ENCODE results near the gene MYO18A. TPM values are rescaled to one million over a fixed set of nuclear protein-coding genes. Genes with fewer than 3 reads are reported as not detected.

Gene MYO18A
- total and polyA plus RNA-seq, 2 of the 4 experiments (the other 2 are of a cell fraction) = 22.4 to 39.1 TPM

- no peak for TF ChIP-seq MXI1 (IDR thresholded peaks at IDR 0.05; ENCODE audit: borderline replicate concordance, low read depth, low read length)
- no peak for TF ChIP-seq RCOR1 (IDR thresholded peaks at IDR 0.05; ENCODE audit: insufficient replicate concordance, low read length)
- TF ChIP-seq SMC3 (IDR thresholded peaks at IDR 0.05; ENCODE audit: low read depth, low read length) = no peak
- no peak for TF ChIP-seq USF2 (IDR thresholded peaks at IDR 0.05; ENCODE audit: low read depth, low read length)
- TF ChIP-seq ELK1 (IDR thresholded peaks at IDR 0.05; ENCODE audit: borderline replicate concordance, low read depth, low read length) = no peak
- TF ChIP-seq CHD1 (IDR thresholded peaks at IDR 0.05; ENCODE audit: low read depth, low read length) = no peak
- TF ChIP-seq BHLHE40 (IDR thresholded peaks at IDR 0.05; ENCODE audit: low read depth, low read length) = no peak
- no peak for TF ChIP-seq CEBPB (IDR thresholded peaks at IDR 0.05; ENCODE audit: low read depth, low read length)
- no peak for TF ChIP-seq POLR2A (IDR thresholded peaks at IDR 0.05; ENCODE audit: low read depth, low read length)
- no peak for TF ChIP-seq MAFK (IDR thresholded peaks at IDR 0.05; ENCODE audit: low read depth, low read length)
- TF ChIP-seq CTCF (conservative IDR thresholded peaks at IDR 0.05; ENCODE audit: low read depth, low read length) = no peak
- no peak for TF ChIP-seq RFX5 (IDR thresholded peaks at IDR 0.05; ENCODE audit: low read depth, low read length)
- no peak for TF ChIP-seq RAD21 (IDR thresholded peaks at IDR 0.05; ENCODE audit: low read length)
- Histone ChIP-seq H3K4me2 (ENCODE audit: low read depth, low read length) (no peak overlapping the region), H3K4ac (ENCODE audit: low read depth, low read length) (no peak overlapping the region), H3K4me3 (ENCODE audit: insufficient read depth, low read depth, low read length) (no peak overlapping the region), H3K9me1 (ENCODE audit: insufficient read depth, low read length) (no peaks in the 10 kb centered on the region), H4K91ac (ENCODE audit: insufficient read depth, low read depth, low read length) (no peak overlapping the region), H3K23ac (ENCODE audit: low read depth, low read length) (no peak overlapping the region), H3K27ac (ENCODE audit: insufficient read depth, low read length) (no peak overlapping the region), H2AFZ (replicated peaks; ENCODE audit: low read length, poor library complexity) (no peak overlapping the region), H3K4me1 (ENCODE audit: control insufficient read depth, insufficient read depth, low read length) (no peaks in the 10 kb centered on the region), H2BK5ac (ENCODE audit: low read depth, low read length, poor library complexity, severe bottlenecking) (no peak overlapping the region), H3K14ac (replicated peaks; ENCODE audit: low read depth, low read length) (no peak overlapping the region), H2AK9ac (replicated peaks; ENCODE audit: low read depth, low read length, poor library complexity) (no peak overlapping the region), H3K79me1 (ENCODE audit: low read depth in 1 of 2, low read length in 2 of 2) (no peaks in the 10 kb centered on the region), H4K5ac (ENCODE audit: low read depth, low read length) (no peak overlapping the region), H2BK15ac (ENCODE audit: low read depth, low read length) (no peak overlapping the region), H4K20me1 (ENCODE audit: insufficient read depth, low read length) (no peaks in the 10 kb centered on the region; the same call in 1 of the 2 replicates), H3K18ac (ENCODE audit: low read depth, low read length) (no peak overlapping the region), H3K56ac (ENCODE audit: extremely low read depth, insufficient read depth, low read length) (no peak overlapping the region), H3K9ac (ENCODE audit: low read depth, low read length) (no peak overlapping the region), H2AK5ac (ENCODE audit: low read depth, low read length) (no peak overlapping the region), H3K36me3 (ENCODE audit: control insufficient read depth, insufficient read depth, low read length) (no peaks in the 10 kb centered on the region), H3K27me3 (ENCODE audit: control insufficient read depth, insufficient read depth, low read length) (peaks cover 32% of the 10 kb centered on the region), H2BK20ac (ENCODE audit: low read depth, low read length) (no peak overlapping the region), H2BK120ac (ENCODE audit: low read depth, low read length) (no peak overlapping the region), H4K8ac (ENCODE audit: low read depth in 2 of 2, low read length in 2 of 2) (no peak overlapping the region), H3K9me3 (ENCODE audit: control insufficient read depth, insufficient read depth, low read length) (no peaks in the 10 kb centered on the region)
- in situ Hi-C loops (cut with MboI; ENCODE audit: low sequenced_read_pairs) = no loop called here
- ATAC-seq (ENCODE audit: low read depth) (no peak), DNase-seq (no peak)
- dilution Hi-C loops (cut with HindIII; ENCODE audit: low sequenced_read_pairs, unreplicated experiment) = no loop called here
- intact Hi-C loops (cut with micrococcal nuclease) = loop anchor here (5.0 kb wide), 1 partner anchor 47 kb away; no protein-coding TSS in a partner anchor
- ChIA-PET CTCF (no interaction called here), POLR2A (ENCODE audit: unreplicated experiment) (no interaction called here)
- no TSS peak for BruUV-seq (replicated peaks)
- 95% methylated on average over 3 of the region's 10 CpGs; no CpG with 5 or more reads in 1 of the 2 experiments for WGBS, 2 experiments (ENCODE audit: extremely low coverage in 2 of 2, insufficient read length in 1 of 2)
Measured at GRCh38 chr17:29068818-29069217, 111.4 kb downstream of the MYO18A start.

All from IMR-90 (cell line).